IPS-18c (cell line): ENCODE measurements around the gene KRT75.

Experiments
- H3K4me3 ChIP-seq: 2 replicates; pipeline ENCODE4 v1.7.0; 2013; ENCODE audit warnings: low read depth, mild to moderate bottlenecking, low read length, moderate library complexity; ENCODE audit not compliant: insufficient read depth
- H3K9me3 ChIP-seq: one replicate; pipeline ENCODE4 v1.6.1; 2013; ENCODE audit warnings: mild to moderate bottlenecking, low read length, moderate library complexity; ENCODE audit not compliant: control insufficient read depth, insufficient read depth

The KRT75 gene

GRCh38 chr12:52403561-52403960 is 30.6 kb downstream of the KRT75 start:
- Histone ChIP-seq H3K9me3 (peaks cover 3% of the 10 kb centered on the region), H3K4me3 (no peak overlapping the region)

GRCh38 chr12:52402873-52403540 is 31.2 kb downstream of the KRT75 start:
- Histone ChIP-seq H3K9me3 (no peaks in the 10 kb centered on the region), H3K4me3 (no peak overlapping the region)

GRCh38 chr12:52402377-52402776 is 31.8 kb downstream of the KRT75 start:
- H3K4me3 ChIP-seq, result no peak overlapping the region
- H3K9me3 ChIP-seq, result no peaks in the 10 kb centered on the region

- no peak overlapping the region for H3K4me3 ChIP-seq
- H3K9me3 ChIP-seq, result no peaks in the 10 kb centered on the region
Observed at GRCh38 chr12:52401926-52402325, 32.2 kb downstream of the KRT75 start.

- Histone ChIP-seq H3K4me3 (no peak overlapping the region), H3K9me3 (no peaks in the 10 kb centered on the region)
Observed at GRCh38 chr12:52401526-52401925, 32.6 kb downstream of the KRT75 start.

GRCh38 chr12:52400906-52401305 is 33.3 kb downstream of the KRT75 start:
- Histone ChIP-seq H3K9me3 (no peaks in the 10 kb centered on the region), H3K4me3 (no peak overlapping the region)

GRCh38 chr12:52399756-52400155 is 34.4 kb downstream of the KRT75 start:
- H3K9me3 ChIP-seq, result no peaks in the 10 kb centered on the region
- H3K4me3 ChIP-seq, result no peak overlapping the region

GRCh38 chr12:52398176-52398575 is 36.0 kb downstream of the KRT75 start:
- no peak overlapping the region for H3K4me3 ChIP-seq
- H3K9me3 ChIP-seq, result no peaks in the 10 kb centered on the region

GRCh38 chr12:52396656-52397055 is 37.5 kb downstream of the KRT75 start:
- Histone ChIP-seq H3K9me3 (no peaks in the 10 kb centered on the region), H3K4me3 (no peak overlapping the region)

GRCh38 chr12:52395761-52396434 is 38.3 kb downstream of the KRT75 start:
- no peak overlapping the region for H3K4me3 ChIP-seq
- H3K9me3 ChIP-seq, result no peaks in the 10 kb centered on the region

- no peak overlapping the region for H3K4me3 ChIP-seq
- H3K9me3 ChIP-seq, result no peaks in the 10 kb centered on the region
Observed at GRCh38 chr12:52394836-52395405, 39.2 kb downstream of the KRT75 start.

GRCh38 chr12:52392465-52393007 is 41.6 kb downstream of the KRT75 start:
- no peaks in the 10 kb centered on the region for H3K9me3 ChIP-seq
- H3K4me3 ChIP-seq, result no peak overlapping the region

GRCh38 chr12:52391618-52392002 is 42.6 kb downstream of the KRT75 start:
- no peaks in the 10 kb centered on the region for H3K9me3 ChIP-seq

GRCh38 chr12:52390739-52391617 is 43.2 kb downstream of the KRT75 start:
- H3K4me3 ChIP-seq, result no peak overlapping the region
- no peaks in the 10 kb centered on the region for H3K9me3 ChIP-seq

More at GRCh38 chr12:52391618-52392002, 42.6 kb downstream of the KRT75 start:
- no peak overlapping the region for H3K4me3 ChIP-seq

GRCh38 chr12:52389313-52390207 is 44.6 kb downstream of the KRT75 start:
- no peaks in the 10 kb centered on the region for H3K9me3 ChIP-seq
- H3K4me3 ChIP-seq, result no peak overlapping the region

GRCh38 chr12:52387859-52388258 is 46.3 kb downstream of the KRT75 start:
- no peak overlapping the region for H3K4me3 ChIP-seq
- H3K9me3 ChIP-seq, result no peaks in the 10 kb centered on the region
